Activated effector memory CD4-positive, alpha-beta T cell treated with Interleukin-2 at 50 U/mL for 16 hours (primary cell): Measurements from ENCODE around the gene C2orf78.
"Not testable (repeated sequence)": the region's sequence is repeated elsewhere in the genome, so short reads cannot be mapped to it uniquely, and the experiment has no call there.

Experiments
- DNase-seq: peaks from one replicate; pipeline ENCODE4 v3.0.0-alpha.2; 2020

The C2orf78 gene

DNA sequence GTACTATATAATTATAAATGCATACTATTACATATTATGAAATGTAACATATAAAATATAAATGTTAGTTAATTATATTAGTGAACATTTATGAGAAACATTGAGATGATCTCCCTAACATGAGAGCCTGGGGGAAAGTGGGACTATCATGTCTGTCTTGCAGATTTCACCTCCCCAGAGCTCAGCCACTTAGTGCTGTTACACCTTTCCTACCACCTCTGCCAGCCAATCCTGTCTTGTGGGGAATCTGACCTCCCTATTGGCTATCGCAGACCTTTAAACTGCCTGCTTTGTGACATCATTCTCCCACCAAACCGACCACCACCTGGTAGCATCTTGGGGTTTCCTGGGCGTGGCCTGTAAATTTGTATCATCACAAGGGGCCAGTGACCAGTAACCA lies at the start of gene C2orf78:
Gene C2orf78 (plus strand): TSS at position 301 of the 400 bp plus-strand sequence. CDS start 127 bp downstream, outside the sequence.
- DNase-seq: not testable (repeated sequence)

DNA sequence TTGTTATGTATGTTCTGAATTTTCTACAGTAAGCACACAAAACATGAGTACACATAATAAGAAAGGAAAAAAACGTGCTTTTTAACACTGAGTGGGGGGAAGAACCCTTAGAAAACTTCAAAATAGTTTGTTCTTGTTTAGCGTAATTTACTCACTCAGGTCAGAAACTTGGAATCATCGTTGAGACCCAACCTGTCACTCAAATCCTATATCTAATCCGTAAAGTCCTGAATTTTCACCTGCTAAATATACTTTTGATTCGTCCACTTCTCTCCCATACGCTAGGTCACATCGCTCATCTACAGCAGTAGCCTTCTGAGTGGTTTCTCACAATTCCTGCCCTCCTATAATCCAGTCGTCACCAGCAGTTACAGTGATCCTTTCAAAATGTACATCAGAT lies 47.6 kb upstream of the C2orf78 start:
- no peak for DNase-seq

DNA sequence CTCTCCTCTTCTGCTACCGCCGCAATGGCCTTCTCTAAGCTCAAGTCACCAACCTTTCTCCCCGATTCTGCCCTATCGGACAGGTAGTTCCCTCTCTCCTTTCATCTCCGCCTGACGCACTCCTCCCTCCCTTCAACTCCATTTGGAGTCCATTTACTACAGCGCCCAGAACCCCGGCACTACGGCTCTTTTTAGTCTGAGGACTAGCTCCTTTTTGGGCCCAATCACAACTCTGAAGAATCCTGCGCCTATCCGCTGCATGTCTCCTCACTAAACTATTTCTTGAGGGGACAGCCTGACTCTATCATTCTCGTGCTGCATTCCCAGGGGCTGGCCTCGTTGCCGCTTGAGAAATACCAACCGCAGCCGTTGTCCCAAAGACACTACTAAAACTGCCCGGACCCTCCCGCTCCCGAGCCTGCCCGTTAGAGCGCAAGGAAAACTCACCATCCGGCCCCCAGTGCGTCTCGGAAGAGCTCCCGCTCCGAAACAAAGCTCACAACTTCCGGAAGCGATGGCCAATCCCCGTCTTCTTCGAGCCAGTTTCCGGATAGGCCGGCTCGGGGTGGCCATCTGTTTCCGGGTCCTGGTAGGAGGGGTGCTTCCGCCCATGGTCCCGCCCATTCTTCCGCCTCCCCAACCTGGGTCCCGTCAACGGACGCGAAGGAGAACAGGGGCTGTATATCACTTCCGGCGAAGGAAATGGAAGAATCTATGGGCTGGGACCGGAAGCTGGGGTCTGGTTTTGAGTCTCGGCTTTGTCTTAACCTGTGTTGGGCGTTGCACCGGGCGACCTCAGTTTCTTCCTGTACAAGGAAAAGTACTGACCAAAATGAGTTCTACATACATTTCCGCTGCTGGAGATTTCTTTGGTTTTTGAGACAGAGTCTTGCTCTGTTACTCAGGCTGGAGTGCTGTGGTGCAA lies 46.9 kb upstream of the C2orf78 start, which contains the start of gene TPRKB:
Gene TPRKB (minus strand): TSS at position 491 of the 925 bp plus-strand sequence. CDS start 2,776 bp downstream, outside the sequence.
- peak; percentile 92 for DNase-seq

GRCh38 chr2:73739101-73739500 lies 44.9 kb upstream of the C2orf78 start:
- no peak for DNase-seq

- no peak for DNase-seq
These were observed 43.2 kb upstream of the C2orf78 start for GRCh38 chr2:73740767-73741166.

GRCh38 chr2:73746015-73746876 lies 37.7 kb upstream of the C2orf78 start:
- DNase-seq: no peak

- DNase-seq: no peak
These were observed 37.1 kb upstream of the C2orf78 start for GRCh38 chr2:73746877-73747208.

DNA sequence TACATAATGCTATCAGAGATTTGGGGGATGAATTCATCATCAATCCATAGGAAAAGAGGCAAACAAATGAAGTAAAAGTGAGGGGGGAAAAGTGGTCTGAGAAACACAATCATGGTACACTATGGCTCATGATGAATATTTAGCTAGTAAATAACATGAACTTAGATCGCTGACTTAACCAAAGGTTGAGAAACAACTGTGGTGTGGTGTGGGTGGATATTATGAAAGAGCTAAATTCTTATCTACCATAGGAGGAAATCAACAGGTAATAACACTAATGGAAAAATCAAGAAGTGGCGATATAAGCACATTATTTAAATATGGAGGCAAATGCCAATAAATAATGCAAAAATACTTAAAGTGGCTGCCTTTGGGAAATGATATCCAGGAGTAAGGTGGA lies 34.7 kb upstream of the C2orf78 start:
- DNase-seq: no peak

DNA sequence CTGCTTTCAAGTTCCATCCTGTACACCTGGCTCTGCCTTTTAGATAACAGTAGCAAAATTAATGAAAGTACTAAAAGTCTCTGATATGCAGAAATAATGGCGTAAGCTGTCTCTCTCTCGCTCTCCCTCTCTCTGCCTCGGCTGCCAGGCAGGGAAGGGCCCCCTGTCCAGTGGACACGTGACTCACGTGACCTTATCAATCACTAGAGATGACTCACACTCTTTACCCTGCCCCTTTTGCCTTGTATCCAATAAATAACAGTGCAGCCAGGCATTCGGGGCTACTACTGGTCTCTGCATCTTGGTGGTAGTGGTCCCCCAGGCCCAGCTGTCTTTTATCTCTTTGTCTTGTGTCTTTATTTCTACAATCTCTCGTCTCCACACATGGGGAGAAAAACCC lies 29.7 kb upstream of the C2orf78 start:
- not testable (repeated sequence) for DNase-seq

- no peak for DNase-seq
These were observed 24.7 kb upstream of the C2orf78 start for GRCh38 chr2:73759285-73759764.

DNA sequence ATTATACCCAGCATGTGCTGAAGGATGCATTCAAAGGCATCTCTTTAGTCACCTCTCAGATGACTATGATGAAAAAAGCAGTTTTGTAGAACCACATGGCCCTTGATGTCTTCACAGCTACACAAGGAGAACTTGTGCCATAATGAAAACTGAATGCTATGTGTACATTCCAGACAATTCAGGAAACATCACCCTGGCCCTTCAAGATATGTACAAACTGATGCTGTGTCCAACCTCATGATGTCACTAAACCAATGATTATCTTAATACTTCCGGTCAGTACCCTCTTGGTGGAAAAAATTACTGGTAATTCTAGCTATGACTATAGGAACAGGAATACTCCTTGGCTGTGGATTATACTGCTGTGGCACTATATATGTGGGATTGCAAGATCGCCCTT lies 24.1 kb upstream of the C2orf78 start:
- DNase-seq: no peak

DNA sequence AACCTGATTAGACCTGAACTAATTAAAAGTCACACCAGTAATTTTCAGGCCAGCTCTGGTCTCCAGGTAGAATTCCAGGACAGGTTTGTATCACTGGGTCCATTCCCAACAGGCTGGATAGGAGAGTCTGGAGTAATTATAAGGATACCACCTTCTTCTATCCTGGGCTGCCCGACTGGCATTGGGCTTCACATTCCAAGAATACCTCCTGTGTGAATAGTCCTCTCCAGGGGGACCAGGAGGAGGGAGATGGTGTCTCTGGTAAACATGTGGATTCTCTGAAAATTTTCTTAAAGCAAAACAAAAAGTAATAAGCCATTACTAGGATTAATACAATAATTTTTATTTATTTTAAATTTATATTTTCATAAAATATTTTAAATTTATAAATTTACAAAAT lies 21.4 kb upstream of the C2orf78 start:
- DNase-seq: no peak

GRCh38 chr2:73764945-73765344 lies 19.0 kb upstream of the C2orf78 start:
- no peak for DNase-seq

DNA sequence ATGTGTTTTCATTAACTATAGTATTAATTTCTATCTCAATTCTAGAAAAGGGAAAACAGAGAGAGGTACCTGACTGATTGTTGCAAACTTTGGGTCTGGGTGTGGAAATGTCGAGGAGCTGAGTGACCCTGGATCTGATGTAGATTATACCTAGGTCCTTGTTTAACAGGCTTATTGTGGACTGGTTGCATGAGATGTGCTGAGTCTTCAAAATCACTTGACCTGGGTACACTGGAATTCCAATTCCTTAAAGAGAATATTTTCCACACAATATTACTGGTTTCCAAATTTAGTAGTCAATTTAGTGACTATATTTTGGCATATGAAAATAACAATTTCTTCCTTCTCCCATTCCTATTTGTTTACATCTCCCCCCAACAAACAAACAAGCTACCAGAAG lies 17.6 kb upstream of the C2orf78 start:
- no peak for DNase-seq

DNA sequence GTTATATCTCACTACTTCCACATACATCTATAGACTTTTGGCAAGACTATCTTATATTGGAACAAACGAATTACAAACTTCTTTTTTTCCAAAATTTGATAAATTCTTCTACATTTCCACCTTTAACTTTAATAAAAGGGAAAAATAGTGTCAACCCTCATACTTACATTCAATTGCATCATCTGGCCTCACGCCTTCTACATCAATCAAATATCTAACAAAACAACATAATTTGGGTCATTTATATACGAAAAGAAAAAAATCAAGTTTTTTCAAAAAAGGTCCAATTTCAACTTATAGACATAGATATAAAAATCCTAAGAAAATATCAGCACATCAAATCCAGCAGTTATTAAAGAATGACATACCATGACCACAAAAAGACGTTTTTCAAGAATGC lies 17.0 kb upstream of the C2orf78 start:
- DNase-seq: no peak

GRCh38 chr2:73770725-73771124 lies 13.3 kb upstream of the C2orf78 start:
- DNase-seq: no peak

GRCh38 chr2:73772819-73773218 lies 11.2 kb upstream of the C2orf78 start:
- DNase-seq: no peak

- no peak for DNase-seq
These were observed 7.6 kb upstream of the C2orf78 start for GRCh38 chr2:73776381-73776780.

- DNase-seq: no peak
These were observed 7.0 kb upstream of the C2orf78 start for GRCh38 chr2:73776869-73777519.

- not testable (repeated sequence) for DNase-seq
These were observed 5.0 kb upstream of the C2orf78 start for GRCh38 chr2:73778867-73779466.

DNA sequence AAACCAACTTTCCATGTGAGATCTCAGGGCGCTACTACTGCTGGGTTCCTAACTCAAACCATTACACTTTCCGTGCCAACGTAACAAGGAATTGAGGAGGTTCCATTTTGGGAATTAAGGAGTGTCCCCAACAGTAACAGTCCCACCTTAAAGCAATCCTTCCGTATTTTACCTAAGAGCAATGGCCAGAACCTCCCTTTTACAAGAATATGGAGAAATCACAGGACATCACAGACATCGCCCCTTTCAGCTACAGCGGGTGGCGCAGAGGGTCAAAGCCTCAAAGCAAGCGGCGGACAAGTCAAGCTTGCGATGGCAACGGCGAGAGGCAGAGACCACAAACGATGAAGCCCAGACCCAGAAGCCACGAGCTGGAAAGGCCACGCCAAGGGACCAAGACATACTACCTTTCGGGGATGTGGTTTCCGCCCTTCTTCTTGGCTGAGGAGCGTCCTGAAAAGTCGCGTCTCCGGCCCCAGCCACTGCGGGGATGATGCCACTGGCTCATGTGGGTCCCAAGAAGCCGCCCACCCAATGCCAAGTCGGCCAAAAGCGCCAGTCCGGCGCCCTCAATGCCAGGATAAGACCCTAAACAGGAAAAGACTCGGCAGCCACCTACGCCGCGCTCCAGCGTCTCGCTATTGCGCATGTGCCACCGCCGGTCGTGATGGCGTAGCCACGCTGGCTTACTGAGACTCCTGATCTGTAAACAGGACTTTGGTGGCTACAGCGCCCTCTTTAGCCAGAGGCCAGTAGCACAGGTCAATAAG lies 4.3 kb upstream of the C2orf78 start, which contains the start of gene DUSP11:
Gene DUSP11 (minus strand): TSS at position 637 of the 770 bp plus-strand sequence. CDS start 129 bp downstream, at position 508.
- DNase-seq: peak; percentile 96

GRCh38 chr2:73780237-73780582 lies 3.8 kb upstream of the C2orf78 start:
- DNase-seq: no peak
